GM23338 (cell line): ENCODE data around the gene MKLN1. TPM values are rescaled to one million over a fixed set of nuclear protein-coding genes. Genes with fewer than 3 reads are reported as not detected.

Source experiments
- ATAC-seq: fragments of 200-7000 bp; cut with Tn5 transposase; 3 replicates; pipeline ENCODE4 v1.9.1; 2020
- DNase-seq: peaks from one replicate; pipeline ENCODE4 v3.0.0-alpha.2; 2015; ENCODE audit warnings: low spot score
- H2AFZ ChIP-seq: fragments of 200-600 bp; sonication (generic); 2 replicates; pipeline ENCODE4 v1.8.0; 2016; ENCODE audit warnings: antibody characterized with exemption, mild to moderate bottlenecking, moderate library complexity
- H3F3A ChIP-seq: fragments of 200-600 bp; sonication (generic); replicated peaks from 2 replicates; pipeline ENCODE4 v1.8.0; 2017; ENCODE audit warnings: antibody characterized with exemption, mixed run types, low read depth
- H3K27ac ChIP-seq: fragments of 200-600 bp; sonication (generic); 2 replicates; pipeline ENCODE4 v1.6.1; 2016; ENCODE audit warnings: low read depth
- H3K27me3 ChIP-seq: fragments of 200-600 bp; sonication (generic); 2 replicates; pipeline ENCODE4 v1.8.0; 2016; ENCODE audit warnings: mild to moderate bottlenecking, mixed run types, moderate library complexity; ENCODE audit not compliant: insufficient read depth
- H3K36me3 ChIP-seq: fragments of 200-600 bp; sonication (generic); 2 replicates; pipeline ENCODE4 v1.8.0; 2016; ENCODE audit warnings: mild to moderate bottlenecking; ENCODE audit not compliant: insufficient read depth
- H3K4me1 ChIP-seq: fragments of 200-600 bp; sonication (generic); 2 replicates; pipeline ENCODE4 v1.8.0; 2016; ENCODE audit warnings: mild to moderate bottlenecking, moderate library complexity; ENCODE audit not compliant: insufficient read depth
- H3K4me2 ChIP-seq: fragments of 200-600 bp; sonication (generic); 2 replicates; pipeline ENCODE4 v1.7.1; 2017; ENCODE audit warnings: mixed run types
- H3K4me3 ChIP-seq: fragments of 200-600 bp; sonication (generic); 2 replicates; pipeline ENCODE4 v1.6.1; 2016; ENCODE audit warnings: mixed run types
- H3K79me2 ChIP-seq: fragments of 200-600 bp; sonication (generic); replicated peaks from 2 replicates; pipeline ENCODE4 v1.8.0; 2017; ENCODE audit warnings: mild to moderate bottlenecking; ENCODE audit not compliant: insufficient read depth
- H3K9me2 ChIP-seq: fragments of 200-600 bp; sonication (generic); 2 replicates; pipeline ENCODE4 v1.8.0; 2017; ENCODE audit not compliant: insufficient read depth
- H4K20me1 ChIP-seq: fragments of 200-600 bp; sonication (generic); replicated peaks from 2 replicates; pipeline ENCODE4 v1.8.0; 2017; ENCODE audit warnings: mild to moderate bottlenecking; ENCODE audit not compliant: insufficient read depth
- H3K27ac Mint-ChIP-seq: 2 replicates; pipeline ENCODE4 v1.8.0; 2020; ENCODE audit warnings: inconsistent platforms, mild to moderate bottlenecking, moderate library complexity, mixed read lengths
- H3K27me3 Mint-ChIP-seq: 3 replicates; pipeline ENCODE4 v1.8.0; 2022; ENCODE audit warnings: low read depth, mild to moderate bottlenecking, moderate library complexity, mixed read lengths, inconsistent platforms; ENCODE audit not compliant: insufficient read depth, poor library complexity
- H3K36me3 Mint-ChIP-seq: 3 replicates; pipeline ENCODE4 v1.8.0; 2021; ENCODE audit warnings: low read depth, mild to moderate bottlenecking, inconsistent platforms, moderate library complexity, mixed read lengths
- H3K4me1 Mint-ChIP-seq: 3 replicates; pipeline ENCODE4 v1.8.0; 2020; ENCODE audit warnings: mild to moderate bottlenecking, inconsistent platforms, mixed read lengths
- H3K4me3 Mint-ChIP-seq: 3 replicates; pipeline ENCODE4 v1.8.0; 2021; ENCODE audit warnings: moderate library complexity, mild to moderate bottlenecking, inconsistent platforms, mixed read lengths
- H3K9me3 Mint-ChIP-seq: 3 replicates; pipeline ENCODE4 v1.8.0; 2020; ENCODE audit warnings: moderate library complexity, mild to moderate bottlenecking, inconsistent platforms, mixed read lengths
- CREB1 ChIP-seq: fragments of 250-450 bp; sonication (Bioruptor Pico); IDR thresholded peaks from 2 replicates; pipeline ENCODE4 v1.5.0; 2020; ENCODE audit warnings: low read depth, mild to moderate bottlenecking, moderate library complexity
- ETS1 ChIP-seq: IDR thresholded peaks from 2 replicates; pipeline ENCODE4 v1.6.1; 2016; ENCODE audit warnings: antibody characterized with exemption
- EZH2 ChIP-seq: fragments of 200-600 bp; sonication (generic); IDR thresholded peaks from one replicate; pipeline ENCODE4 v1.8.0; 2017; ENCODE audit warnings: antibody characterized with exemption, mild to moderate bottlenecking, low read depth; ENCODE audit not compliant: unreplicated experiment
- EZH2phosphoT487 ChIP-seq: fragments of 200-600 bp; sonication (generic); IDR thresholded peaks from one replicate; pipeline ENCODE4 v1.8.1; 2018; ENCODE audit warnings: antibody characterized with exemption; ENCODE audit not compliant: unreplicated experiment
- JUNB ChIP-seq: IDR thresholded peaks from one replicate; pipeline ENCODE4 v1.6.1; 2016; ENCODE audit warnings: antibody characterized with exemption; ENCODE audit not compliant: unreplicated experiment
- NANOG ChIP-seq: IDR thresholded peaks from 2 replicates; pipeline ENCODE4 v1.6.1; 2016; ENCODE audit warnings: antibody characterized with exemption, borderline replicate concordance
- POLR2AphosphoS5 ChIP-seq: IDR thresholded peaks from 2 replicates; pipeline ENCODE4 v1.6.1; 2016; ENCODE audit warnings: antibody characterized with exemption, low read depth
- STAT1 ChIP-seq: IDR thresholded peaks from one replicate; pipeline ENCODE4 v1.6.1; 2016; ENCODE audit warnings: antibody characterized with exemption; ENCODE audit not compliant: unreplicated experiment
- ZNF114 ChIP-seq: fragments of 250-450 bp; sonication (Bioruptor Pico); IDR thresholded peaks from 2 replicates; pipeline ENCODE4 v1.5.0; 2020; ENCODE audit warnings: mild to moderate bottlenecking, moderate library complexity
- ZNF331 ChIP-seq: fragments of 250-450 bp; sonication (Bioruptor Pico); IDR thresholded peaks from 2 replicates; pipeline ENCODE4 v1.5.0; 2020; ENCODE audit warnings: low read depth, mild to moderate bottlenecking, moderate library complexity
- ZNF462 ChIP-seq: fragments of 250-450 bp; sonication (Bioruptor Pico); IDR thresholded peaks from 2 replicates; pipeline ENCODE4 v1.5.0; 2020; ENCODE audit warnings: mild to moderate bottlenecking, moderate library complexity
- polyA plus RNA-seq: library from polyadenylated mRNA; unstranded; fragments of >200 nt; fragmentation: Nextera tagmentation; extraction: Ambion mirVana; gene quantifications from 2 replicates; pipeline ENCODE4 v1.2.1, GENCODE V29; 2016
- total RNA-seq: library from RNA; depleted of rRNA; stranded (reverse); fragments of >200 nt; shearing (Covaris generic); gene quantifications from 2 replicates; pipeline ENCODE4 v1.2.3, GENCODE V29; 2014
- TF ChIP-seq, protein P1 (sequence below): IDR thresholded peaks from one replicate; pipeline ENCODE4 v1.6.1; 2018; ENCODE audit warnings: antibody characterized with exemption; ENCODE audit not compliant: unreplicated experiment
- TF ChIP-seq, protein P2 (sequence below), 2 experiments: fragments of 200-600 bp in 1 of 2; sonication (generic) in 1 of 2; conservative IDR thresholded peaks; 2 replicates each; pipeline versions ENCODE4 v1.5.1 to v1.6.1; 2016 to 2017; ENCODE audit warnings: antibody characterized with exemption in 2 of 2, low read depth in 2 of 2, mild to moderate bottlenecking in 2 of 2, moderate library complexity in 1 of 2

MKLN1 gene
- total and polyA plus RNA-seq, 2 experiments from 2014 or later: 25.3 to 46.5 TPM

DNA sequence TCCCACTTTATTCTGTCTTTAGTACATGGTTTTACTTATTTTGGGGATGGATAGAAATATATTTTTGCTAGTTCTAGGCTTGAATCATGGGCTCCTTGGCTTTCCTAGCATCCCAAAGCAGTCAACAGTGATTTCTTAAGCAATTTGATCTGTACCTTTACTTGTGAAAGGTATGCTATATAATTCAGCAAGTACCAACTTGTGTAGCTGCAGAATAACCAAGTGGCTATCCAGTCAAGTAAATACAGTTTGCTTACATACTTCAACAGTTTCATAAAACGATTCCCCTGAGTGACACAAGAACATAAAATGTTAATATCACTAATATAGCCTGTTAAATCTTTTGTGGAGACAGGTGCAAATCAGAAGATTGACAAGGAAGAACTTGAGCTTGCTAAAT, 161.5 kb downstream of the MKLN1 start:
- no peaks in the 10 kb centered on the region for H3K36me3 Mint-ChIP-seq
- Histone ChIP-seq H3K27me3 (no peaks in the 10 kb centered on the region), H3K4me2 (no peak overlapping the region), H3K4me1 (no peaks in the 10 kb centered on the region), H3F3A (peaks cover 3% of the 10 kb centered on the region; the same call in 1 of the 2 replicates), H3K79me2 (no peaks in the 10 kb centered on the region), H3K4me3 (no peak overlapping the region), H3K27ac (no peak overlapping the region), H3K9me2 (no peaks in the 10 kb centered on the region), H2AFZ (no peak overlapping the region), H3K36me3 (no peaks in the 10 kb centered on the region), H4K20me1 (no peaks in the 10 kb centered on the region)
- H3K27ac Mint-ChIP-seq: no peak overlapping the region
- H3K27me3 Mint-ChIP-seq: peaks cover 1% of the 10 kb centered on the region
- no peak for ATAC-seq
- H3K4me3 Mint-ChIP-seq: no peak overlapping the region
- H3K4me1 Mint-ChIP-seq: peaks cover 8% of the 10 kb centered on the region; the same call in 1 of the 3 replicates
- no peak for DNase-seq
- no peaks in the 10 kb centered on the region; the same call in 2 of the 3 replicates for H3K9me3 Mint-ChIP-seq
- TF ChIP-seq, protein P1, sequence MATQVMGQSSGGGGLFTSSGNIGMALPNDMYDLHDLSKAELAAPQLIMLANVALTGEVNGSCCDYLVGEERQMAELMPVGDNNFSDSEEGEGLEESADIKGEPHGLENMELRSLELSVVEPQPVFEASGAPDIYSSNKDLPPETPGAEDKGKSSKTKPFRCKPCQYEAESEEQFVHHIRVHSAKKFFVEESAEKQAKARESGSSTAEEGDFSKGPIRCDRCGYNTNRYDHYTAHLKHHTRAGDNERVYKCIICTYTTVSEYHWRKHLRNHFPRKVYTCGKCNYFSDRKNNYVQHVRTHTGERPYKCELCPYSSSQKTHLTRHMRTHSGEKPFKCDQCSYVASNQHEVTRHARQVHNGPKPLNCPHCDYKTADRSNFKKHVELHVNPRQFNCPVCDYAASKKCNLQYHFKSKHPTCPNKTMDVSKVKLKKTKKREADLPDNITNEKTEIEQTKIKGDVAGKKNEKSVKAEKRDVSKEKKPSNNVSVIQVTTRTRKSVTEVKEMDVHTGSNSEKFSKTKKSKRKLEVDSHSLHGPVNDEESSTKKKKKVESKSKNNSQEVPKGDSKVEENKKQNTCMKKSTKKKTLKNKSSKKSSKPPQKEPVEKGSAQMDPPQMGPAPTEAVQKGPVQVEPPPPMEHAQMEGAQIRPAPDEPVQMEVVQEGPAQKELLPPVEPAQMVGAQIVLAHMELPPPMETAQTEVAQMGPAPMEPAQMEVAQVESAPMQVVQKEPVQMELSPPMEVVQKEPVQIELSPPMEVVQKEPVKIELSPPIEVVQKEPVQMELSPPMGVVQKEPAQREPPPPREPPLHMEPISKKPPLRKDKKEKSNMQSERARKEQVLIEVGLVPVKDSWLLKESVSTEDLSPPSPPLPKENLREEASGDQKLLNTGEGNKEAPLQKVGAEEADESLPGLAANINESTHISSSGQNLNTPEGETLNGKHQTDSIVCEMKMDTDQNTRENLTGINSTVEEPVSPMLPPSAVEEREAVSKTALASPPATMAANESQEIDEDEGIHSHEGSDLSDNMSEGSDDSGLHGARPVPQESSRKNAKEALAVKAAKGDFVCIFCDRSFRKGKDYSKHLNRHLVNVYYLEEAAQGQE: no peak
- TF ChIP-seq NANOG (no peak), POLR2AphosphoS5 (no peak), JUNB (no peak), EZH2 (no peak), EZH2phosphoT487 (no peak), STAT1 (no peak), ZNF331 (CRISPR knock-in tag) (no peak), ZNF462 (no peak), ZNF114 (CRISPR knock-in tag) (no peak), ETS1 (no peak), CREB1 (CRISPR knock-in tag) (no peak)
- TF ChIP-seq, protein P2, sequence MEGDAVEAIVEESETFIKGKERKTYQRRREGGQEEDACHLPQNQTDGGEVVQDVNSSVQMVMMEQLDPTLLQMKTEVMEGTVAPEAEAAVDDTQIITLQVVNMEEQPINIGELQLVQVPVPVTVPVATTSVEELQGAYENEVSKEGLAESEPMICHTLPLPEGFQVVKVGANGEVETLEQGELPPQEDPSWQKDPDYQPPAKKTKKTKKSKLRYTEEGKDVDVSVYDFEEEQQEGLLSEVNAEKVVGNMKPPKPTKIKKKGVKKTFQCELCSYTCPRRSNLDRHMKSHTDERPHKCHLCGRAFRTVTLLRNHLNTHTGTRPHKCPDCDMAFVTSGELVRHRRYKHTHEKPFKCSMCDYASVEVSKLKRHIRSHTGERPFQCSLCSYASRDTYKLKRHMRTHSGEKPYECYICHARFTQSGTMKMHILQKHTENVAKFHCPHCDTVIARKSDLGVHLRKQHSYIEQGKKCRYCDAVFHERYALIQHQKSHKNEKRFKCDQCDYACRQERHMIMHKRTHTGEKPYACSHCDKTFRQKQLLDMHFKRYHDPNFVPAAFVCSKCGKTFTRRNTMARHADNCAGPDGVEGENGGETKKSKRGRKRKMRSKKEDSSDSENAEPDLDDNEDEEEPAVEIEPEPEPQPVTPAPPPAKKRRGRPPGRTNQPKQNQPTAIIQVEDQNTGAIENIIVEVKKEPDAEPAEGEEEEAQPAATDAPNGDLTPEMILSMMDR (conservative IDR thresholded peaks at IDR 0.05; ENCODE audit: low read depth in 2 of 2): no peak
